ENCODE data around the gene CDC42BPB. TPM values are rescaled to one million over a fixed set of nuclear protein-coding genes. Genes with fewer than 3 reads are reported as not detected.

The CDC42BPB gene
- polyA plus RNA-seq, 1 of the 3 experiments (the other 2 are of a cell fraction): 61.6 TPM

DNA sequence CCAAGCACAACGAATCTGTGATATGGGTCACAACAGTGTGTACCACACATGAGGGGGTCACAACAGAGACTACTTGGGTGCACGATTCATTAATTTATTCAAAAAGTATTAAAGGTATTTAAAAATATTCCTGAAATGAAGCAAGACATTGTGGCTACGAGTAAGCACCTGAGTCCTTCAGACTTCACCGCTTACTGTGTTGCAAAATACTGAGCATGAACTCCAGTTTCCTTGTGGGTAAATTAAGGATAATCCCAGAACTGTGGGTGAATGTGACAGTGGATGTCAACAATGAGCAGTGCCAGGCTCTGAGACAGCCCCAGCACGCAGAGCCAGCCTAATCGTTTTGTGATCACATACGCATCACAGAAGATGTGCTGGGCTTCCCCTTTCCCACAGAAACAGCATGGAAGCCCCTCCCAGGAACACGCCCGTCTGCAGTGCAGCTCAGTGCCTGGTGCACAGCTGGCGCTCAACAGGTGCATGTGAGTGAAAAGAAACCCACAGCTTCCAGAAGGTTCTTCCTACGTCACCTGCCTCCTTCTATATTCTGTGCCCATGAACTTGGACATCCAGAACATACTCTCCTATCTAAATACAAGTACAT lies 29.1 kb downstream of the CDC42BPB start:
- Histone ChIP-seq H3K27me3 (ENCODE audit: insufficient read depth) (no peaks in the 10 kb centered on the region), H3K9me3 (no peaks in the 10 kb centered on the region), H2AFZ (ENCODE audit: low read depth) (no peak overlapping the region), H3K36me3 (replicated peaks in 1 of 2; ENCODE audit: control insufficient read depth in 1 of 2, insufficient read depth in 2 of 2, low read length in 1 of 2) (no peaks in the 10 kb centered on the region), H4K20me1 (ENCODE audit: insufficient read depth) (peaks cover 79% of the 10 kb centered on the region), H3K27ac (ENCODE audit: low read depth in 2 of 2, low read length in 1 of 2) (no peak overlapping the region), H3K79me2 (ENCODE audit: insufficient read depth) (peaks cover 100% of the 10 kb centered on the region), H3K9me2 (no peaks in the 10 kb centered on the region), H3K4me1 (ENCODE audit: control insufficient read depth in 1 of 2, insufficient read depth in 2 of 2, low read depth in 1 of 2, low read length in 1 of 2) (peaks cover 23 to 24% of the 10 kb centered on the region in 2 experiments; a peak in 2 of 4 replicates), H3K4me3 (ENCODE audit: low read depth in 2 of 2, low read length in 1 of 2) (no peak overlapping the region), H3K4me2 (no peak overlapping the region), H3K9ac (no peak overlapping the region), H3F3A (replicated peaks; ENCODE audit: insufficient read depth) (peaks cover 39% of the 10 kb centered on the region)
- CTCF ChIA-PET: no interaction called here
- 94% methylated on average over 11 of the region's 11 CpGs for WGBS (ENCODE audit: low lambda C conversion rate)
- TF ChIP-seq, protein P1, sequence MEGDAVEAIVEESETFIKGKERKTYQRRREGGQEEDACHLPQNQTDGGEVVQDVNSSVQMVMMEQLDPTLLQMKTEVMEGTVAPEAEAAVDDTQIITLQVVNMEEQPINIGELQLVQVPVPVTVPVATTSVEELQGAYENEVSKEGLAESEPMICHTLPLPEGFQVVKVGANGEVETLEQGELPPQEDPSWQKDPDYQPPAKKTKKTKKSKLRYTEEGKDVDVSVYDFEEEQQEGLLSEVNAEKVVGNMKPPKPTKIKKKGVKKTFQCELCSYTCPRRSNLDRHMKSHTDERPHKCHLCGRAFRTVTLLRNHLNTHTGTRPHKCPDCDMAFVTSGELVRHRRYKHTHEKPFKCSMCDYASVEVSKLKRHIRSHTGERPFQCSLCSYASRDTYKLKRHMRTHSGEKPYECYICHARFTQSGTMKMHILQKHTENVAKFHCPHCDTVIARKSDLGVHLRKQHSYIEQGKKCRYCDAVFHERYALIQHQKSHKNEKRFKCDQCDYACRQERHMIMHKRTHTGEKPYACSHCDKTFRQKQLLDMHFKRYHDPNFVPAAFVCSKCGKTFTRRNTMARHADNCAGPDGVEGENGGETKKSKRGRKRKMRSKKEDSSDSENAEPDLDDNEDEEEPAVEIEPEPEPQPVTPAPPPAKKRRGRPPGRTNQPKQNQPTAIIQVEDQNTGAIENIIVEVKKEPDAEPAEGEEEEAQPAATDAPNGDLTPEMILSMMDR (IDR thresholded peaks at IDR 0.05): no peak
- TF ChIP-seq, protein P2, sequence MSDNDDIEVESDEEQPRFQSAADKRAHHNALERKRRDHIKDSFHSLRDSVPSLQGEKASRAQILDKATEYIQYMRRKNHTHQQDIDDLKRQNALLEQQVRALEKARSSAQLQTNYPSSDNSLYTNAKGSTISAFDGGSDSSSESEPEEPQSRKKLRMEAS (IDR thresholded peaks at IDR 0.05; ENCODE audit: low read depth): no peak
- no peak for TF ChIP-seq GABPA (IDR thresholded peaks at IDR 0.05; ENCODE audit: low read depth)
- TF ChIP-seq TEAD4 (IDR thresholded peaks at IDR 0.05; ENCODE audit: borderline replicate concordance, insufficient read depth): no peak
- TF ChIP-seq MEF2A (IDR thresholded peaks at IDR 0.05; ENCODE audit: borderline replicate concordance, low read depth): no peak
- TF ChIP-seq CHD2 (IDR thresholded peaks at IDR 0.05; ENCODE audit: low read length, partially characterized antibody): no peak
- no peak for TF ChIP-seq FOSL2 (IDR thresholded peaks at IDR 0.05; ENCODE audit: borderline replicate concordance, low read depth)
- TF ChIP-seq TCF12 (IDR thresholded peaks at IDR 0.05): no peak
- no peak for TF ChIP-seq NRF1 (IDR thresholded peaks at IDR 0.05; ENCODE audit: low read depth, low read length)
- TF ChIP-seq, protein P3, sequence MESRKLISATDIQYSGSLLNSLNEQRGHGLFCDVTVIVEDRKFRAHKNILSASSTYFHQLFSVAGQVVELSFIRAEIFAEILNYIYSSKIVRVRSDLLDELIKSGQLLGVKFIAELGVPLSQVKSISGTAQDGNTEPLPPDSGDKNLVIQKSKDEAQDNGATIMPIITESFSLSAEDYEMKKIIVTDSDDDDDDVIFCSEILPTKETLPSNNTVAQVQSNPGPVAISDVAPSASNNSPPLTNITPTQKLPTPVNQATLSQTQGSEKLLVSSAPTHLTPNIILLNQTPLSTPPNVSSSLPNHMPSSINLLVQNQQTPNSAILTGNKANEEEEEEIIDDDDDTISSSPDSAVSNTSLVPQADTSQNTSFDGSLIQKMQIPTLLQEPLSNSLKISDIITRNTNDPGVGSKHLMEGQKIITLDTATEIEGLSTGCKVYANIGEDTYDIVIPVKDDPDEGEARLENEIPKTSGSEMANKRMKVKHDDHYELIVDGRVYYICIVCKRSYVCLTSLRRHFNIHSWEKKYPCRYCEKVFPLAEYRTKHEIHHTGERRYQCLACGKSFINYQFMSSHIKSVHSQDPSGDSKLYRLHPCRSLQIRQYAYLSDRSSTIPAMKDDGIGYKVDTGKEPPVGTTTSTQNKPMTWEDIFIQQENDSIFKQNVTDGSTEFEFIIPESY (IDR thresholded peaks at IDR 0.05; ENCODE audit: borderline replicate concordance, low read depth): no peak
- TF ChIP-seq SIN3A (IDR thresholded peaks at IDR 0.05; ENCODE audit: borderline replicate concordance, low read depth, low read length): no peak
- POLR2A ChIA-PET: no interaction called here
- no peak for DNase-seq

DNA sequence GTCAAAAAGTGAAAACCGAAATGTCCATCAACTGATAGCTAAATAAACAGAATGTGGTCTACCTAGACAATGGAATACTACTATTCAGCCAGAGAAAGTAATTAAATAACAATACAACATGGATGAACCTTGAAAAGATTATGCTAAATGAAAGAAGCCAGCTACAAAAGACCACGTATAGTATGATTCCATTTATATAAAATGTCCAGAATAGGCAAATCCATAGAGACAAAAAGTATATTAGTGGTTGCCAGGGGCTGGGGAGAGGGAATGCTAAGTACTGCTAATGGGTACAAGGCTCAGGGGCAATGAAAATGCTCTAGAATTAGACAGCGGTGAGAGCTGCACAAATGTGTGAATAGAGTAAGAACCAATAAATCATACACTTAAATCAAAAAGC lies 29.9 kb downstream of the CDC42BPB start:
- Histone ChIP-seq H3K9me3 (no peaks in the 10 kb centered on the region), H3K36me3 (replicated peaks in 1 of 2; ENCODE audit: control insufficient read depth in 1 of 2, insufficient read depth in 2 of 2, low read length in 1 of 2) (no peaks in the 10 kb centered on the region), H3K9me2 (no peaks in the 10 kb centered on the region), H3K9ac (no peak overlapping the region), H3K4me1 (ENCODE audit: control insufficient read depth in 1 of 2, insufficient read depth in 2 of 2, low read depth in 1 of 2, low read length in 1 of 2) (peaks cover 23 to 31% of the 10 kb centered on the region in 2 experiments; a peak in 2 of 4 replicates), H3K27me3 (ENCODE audit: insufficient read depth) (no peaks in the 10 kb centered on the region), H3K79me2 (ENCODE audit: insufficient read depth) (peaks cover 100% of the 10 kb centered on the region), H3K4me3 (ENCODE audit: low read depth in 2 of 2, low read length in 1 of 2) (no peak overlapping the region), H3K4me2 (no peak overlapping the region), H4K20me1 (ENCODE audit: insufficient read depth) (peaks cover 80% of the 10 kb centered on the region), H3K27ac (ENCODE audit: low read depth in 2 of 2, low read length in 1 of 2) (no peak overlapping the region), H3F3A (replicated peaks; ENCODE audit: insufficient read depth) (peaks cover 32% of the 10 kb centered on the region), H2AFZ (ENCODE audit: low read depth) (no peak overlapping the region)
- 98% methylated on average over 3 of the region's 3 CpGs for WGBS (ENCODE audit: low lambda C conversion rate)
- ChIA-PET CTCF (interaction anchor here (1.7 kb wide), 1 partner anchor 11 kb away, joined by 4 read pairs; no protein-coding TSS in a partner anchor), POLR2A (no interaction called here)
- DNase-seq: no peak
- TF ChIP-seq MEF2A (IDR thresholded peaks at IDR 0.05; ENCODE audit: borderline replicate concordance, low read depth): no peak
- TF ChIP-seq EP300 (IDR thresholded peaks at IDR 0.05; ENCODE audit: borderline replicate concordance in 1 of 2, low read depth in 1 of 2, low read length in 1 of 2): no peak
- no peak for TF ChIP-seq EZH2phosphoT487 (IDR thresholded peaks at IDR 0.05; ENCODE audit: borderline replicate concordance, low read depth)
- TF ChIP-seq TCF12 (IDR thresholded peaks at IDR 0.05): no peak
- TF ChIP-seq, protein P2 (IDR thresholded peaks at IDR 0.05; ENCODE audit: low read depth): no peak
- no peak for TF ChIP-seq RFX5 (IDR thresholded peaks at IDR 0.05; ENCODE audit: low read length)
- TF ChIP-seq MXI1 (IDR thresholded peaks at IDR 0.05; ENCODE audit: low read depth, low read length): no peak
- no peak for TF ChIP-seq ELF1 (IDR thresholded peaks at IDR 0.05)
- no peak for TF ChIP-seq FOXM1 (IDR thresholded peaks at IDR 0.05; ENCODE audit: low read depth)
- no peak for TF ChIP-seq SIN3A (IDR thresholded peaks at IDR 0.05; ENCODE audit: borderline replicate concordance, low read depth, low read length)
- TF ChIP-seq FOSL2 (IDR thresholded peaks at IDR 0.05; ENCODE audit: borderline replicate concordance, low read depth): no peak
- no peak for TF ChIP-seq CHD2 (IDR thresholded peaks at IDR 0.05; ENCODE audit: low read length, partially characterized antibody)
- TF ChIP-seq, protein P4, sequence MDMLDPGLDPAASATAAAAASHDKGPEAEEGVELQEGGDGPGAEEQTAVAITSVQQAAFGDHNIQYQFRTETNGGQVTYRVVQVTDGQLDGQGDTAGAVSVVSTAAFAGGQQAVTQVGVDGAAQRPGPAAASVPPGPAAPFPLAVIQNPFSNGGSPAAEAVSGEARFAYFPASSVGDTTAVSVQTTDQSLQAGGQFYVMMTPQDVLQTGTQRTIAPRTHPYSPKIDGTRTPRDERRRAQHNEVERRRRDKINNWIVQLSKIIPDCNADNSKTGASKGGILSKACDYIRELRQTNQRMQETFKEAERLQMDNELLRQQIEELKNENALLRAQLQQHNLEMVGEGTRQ (IDR thresholded peaks at IDR 0.05; ENCODE audit: borderline replicate concordance, low read depth, low read length): no peak
- TF ChIP-seq TAF1 (IDR thresholded peaks at IDR 0.05; ENCODE audit: borderline replicate concordance, low read depth, low read length): no peak
